HG02938 (cell line): ENCODE results near the gene STX5.
"Not testable (repeated sequence)": the region's sequence is repeated elsewhere in the genome, so short reads cannot be mapped to it uniquely, and the experiment has no call there.

ENCODE experiments used
- ATAC-seq: cut with Tn5 transposase; IDR thresholded peaks from one replicate; pipeline ENCODE4 v1.9.1; 2021; ENCODE audit warnings: mild to moderate bottlenecking, moderate library complexity; ENCODE audit not compliant: unreplicated experiment

The STX5 gene

GRCh38 chr11:62831520-62832335, at the start of gene STX5:
Gene STX5 (minus strand): TSS chr11:62832051. CDS start chr11:62831243, 808 bp downstream.
- peak; percentile 75 for ATAC-seq

- peak; percentile 60 for ATAC-seq
Measured at GRCh38 chr11:62880803-62881578, 49.1 kb upstream of the STX5 start, which contains the start of gene SLC3A2. Gene SLC3A2 (plus strand): TSS chr11:62880896. CDS start chr11:62881024, 128 bp downstream.

GRCh38 chr11:62880231-62880802, 48.5 kb upstream of the STX5 start:
- ATAC-seq = no peak

- ATAC-seq = no peak
Measured at GRCh38 chr11:62879235-62879978, 47.6 kb upstream of the STX5 start.

GRCh38 chr11:62876712-62877111, 44.9 kb upstream of the STX5 start:
- no peak for ATAC-seq

- ATAC-seq = no peak
Measured at GRCh38 chr11:62875698-62876478, 44.0 kb upstream of the STX5 start.

GRCh38 chr11:62874851-62875250, 43.0 kb upstream of the STX5 start:
- no peak for ATAC-seq

- ATAC-seq = no peak
Measured at GRCh38 chr11:62865635-62866034, 33.8 kb upstream of the STX5 start.

- no peak for ATAC-seq
Measured at GRCh38 chr11:62863687-62864335, 32.0 kb upstream of the STX5 start.

- not testable (repeated sequence) for ATAC-seq
Measured at GRCh38 chr11:62861564-62862192, 29.8 kb upstream of the STX5 start.

GRCh38 chr11:62860835-62861563, 29.1 kb upstream of the STX5 start:
- no peak for ATAC-seq

- not testable (repeated sequence) for ATAC-seq
Measured at GRCh38 chr11:62859281-62859703, 27.4 kb upstream of the STX5 start.

- ATAC-seq = no peak
Measured at GRCh38 chr11:62858201-62858600, 26.4 kb upstream of the STX5 start.

GRCh38 chr11:62857541-62857982, 25.7 kb upstream of the STX5 start:
- ATAC-seq = no peak

- ATAC-seq = no peak
Measured at GRCh38 chr11:62856333-62856895, 24.6 kb upstream of the STX5 start.

GRCh38 chr11:62855571-62856332, 23.9 kb upstream of the STX5 start:
- peak; percentile 72 for ATAC-seq
